Activated T-cell treated with anti-CD3 and anti-CD28 coated beads, Interleukin-2, amount 50 U/mL, for 48 hours (primary cell): ENCODE measurements around the gene DCUN1D2.

Experiments used
- DNase-seq, 2 experiments: peaks; one replicate each; pipeline ENCODE4 v3.0.0-alpha.2; 2020

The DCUN1D2 gene

DNA sequence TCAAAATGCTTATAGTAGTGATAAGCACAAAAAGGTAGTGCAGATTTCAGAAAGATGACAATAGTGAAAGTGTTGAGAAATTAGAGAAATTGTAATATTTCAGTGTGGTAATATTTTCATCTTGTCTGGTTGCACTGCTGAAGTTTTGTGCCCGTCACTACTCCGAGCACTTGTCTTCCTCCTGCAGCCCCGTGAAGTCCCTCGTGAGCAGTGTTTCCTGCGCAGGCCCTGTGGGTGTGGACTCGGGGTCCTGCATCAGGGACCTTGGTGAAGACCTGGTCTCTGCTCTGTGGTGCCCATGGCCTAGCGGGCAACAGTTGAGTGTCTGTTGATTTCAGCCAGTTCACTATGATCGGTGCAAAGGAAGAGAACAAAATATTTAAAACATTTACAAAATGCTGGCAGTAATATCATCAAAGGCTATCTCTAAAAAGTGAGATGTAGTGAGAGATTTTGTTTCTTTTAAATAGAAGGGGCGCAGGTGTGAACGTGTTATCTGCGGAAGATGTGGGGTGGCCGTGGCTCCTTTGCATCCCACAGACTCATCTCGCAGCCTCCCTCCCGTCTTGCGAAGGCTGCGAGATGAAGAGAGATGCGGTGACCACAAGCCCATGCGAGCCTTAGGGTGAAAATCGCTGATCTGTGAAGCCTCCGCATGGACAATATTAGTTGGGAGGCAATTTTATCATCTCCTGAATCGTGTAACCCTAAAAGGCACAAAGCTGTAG is 27.7 kb upstream of the DCUN1D2 start:
- DNase-seq: no peak

- no peak for DNase-seq
These were observed 24.3 kb upstream of the DCUN1D2 start for GRCh38 chr13:113514847-113515246.

- no peak for DNase-seq
These were observed 23.2 kb upstream of the DCUN1D2 start for GRCh38 chr13:113513761-113514160.

DNA sequence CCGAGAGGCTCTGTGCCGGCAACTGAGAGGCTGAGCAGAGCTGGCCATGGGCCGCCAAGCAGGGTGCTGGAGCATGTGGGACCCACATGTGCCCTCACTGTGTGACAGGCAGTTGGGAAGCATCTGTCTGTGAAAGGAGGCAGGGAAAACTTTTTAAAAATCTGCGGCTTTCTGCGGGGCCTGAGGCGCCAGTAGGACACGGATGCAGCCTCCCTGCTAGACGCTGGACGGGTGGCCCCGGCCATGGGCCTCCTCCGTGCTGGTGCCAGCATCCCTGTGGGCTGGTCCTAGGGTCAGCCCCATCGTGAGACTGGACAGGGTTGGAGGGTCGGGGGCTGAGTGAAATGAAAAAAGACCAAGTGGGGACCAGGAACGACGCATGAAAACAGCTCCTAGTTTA is 20.9 kb upstream of the DCUN1D2 start:
- DNase-seq: no peak

GRCh38 chr13:113510871-113511270 is 20.4 kb upstream of the DCUN1D2 start:
- DNase-seq: no peak

GRCh38 chr13:113509989-113510388 is 19.5 kb upstream of the DCUN1D2 start:
- no peak for DNase-seq

DNA sequence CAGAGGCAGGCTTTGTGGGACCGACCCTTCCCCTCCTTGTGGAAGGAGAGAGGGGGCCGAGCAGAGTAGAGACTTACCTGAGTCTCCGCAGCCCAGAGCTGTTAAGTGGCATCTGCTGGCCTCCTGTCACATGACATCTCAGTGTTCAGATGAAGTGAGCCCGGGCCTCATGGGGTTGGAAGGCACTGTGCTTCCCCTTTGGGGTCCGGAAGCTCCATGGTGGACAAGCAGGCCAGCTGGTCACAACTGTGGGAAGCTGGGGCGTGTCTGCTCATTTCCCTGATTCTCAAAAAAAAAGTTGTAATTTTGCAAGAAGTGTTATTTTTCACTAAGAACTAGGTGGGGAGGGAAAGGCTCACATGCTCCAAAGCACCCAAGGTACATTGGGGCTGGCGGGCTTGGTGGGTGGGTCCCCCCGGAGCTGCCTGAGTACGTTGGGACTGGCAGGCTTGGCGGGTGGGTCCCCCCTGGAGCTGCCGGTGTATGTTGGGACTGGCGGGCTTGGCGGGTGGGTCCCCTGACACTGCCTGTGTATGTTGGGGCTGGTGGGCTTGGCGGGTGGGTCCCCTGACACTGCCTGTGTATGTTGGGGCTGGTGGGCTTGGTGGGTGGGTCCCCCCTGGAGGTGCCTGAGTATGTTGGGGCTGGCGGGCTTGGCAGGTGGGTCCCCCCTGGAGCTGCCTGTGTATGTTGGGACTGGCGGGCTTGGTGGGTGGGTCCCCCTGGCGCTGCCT is 18.2 kb upstream of the DCUN1D2 start:
- no peak for DNase-seq

DNA sequence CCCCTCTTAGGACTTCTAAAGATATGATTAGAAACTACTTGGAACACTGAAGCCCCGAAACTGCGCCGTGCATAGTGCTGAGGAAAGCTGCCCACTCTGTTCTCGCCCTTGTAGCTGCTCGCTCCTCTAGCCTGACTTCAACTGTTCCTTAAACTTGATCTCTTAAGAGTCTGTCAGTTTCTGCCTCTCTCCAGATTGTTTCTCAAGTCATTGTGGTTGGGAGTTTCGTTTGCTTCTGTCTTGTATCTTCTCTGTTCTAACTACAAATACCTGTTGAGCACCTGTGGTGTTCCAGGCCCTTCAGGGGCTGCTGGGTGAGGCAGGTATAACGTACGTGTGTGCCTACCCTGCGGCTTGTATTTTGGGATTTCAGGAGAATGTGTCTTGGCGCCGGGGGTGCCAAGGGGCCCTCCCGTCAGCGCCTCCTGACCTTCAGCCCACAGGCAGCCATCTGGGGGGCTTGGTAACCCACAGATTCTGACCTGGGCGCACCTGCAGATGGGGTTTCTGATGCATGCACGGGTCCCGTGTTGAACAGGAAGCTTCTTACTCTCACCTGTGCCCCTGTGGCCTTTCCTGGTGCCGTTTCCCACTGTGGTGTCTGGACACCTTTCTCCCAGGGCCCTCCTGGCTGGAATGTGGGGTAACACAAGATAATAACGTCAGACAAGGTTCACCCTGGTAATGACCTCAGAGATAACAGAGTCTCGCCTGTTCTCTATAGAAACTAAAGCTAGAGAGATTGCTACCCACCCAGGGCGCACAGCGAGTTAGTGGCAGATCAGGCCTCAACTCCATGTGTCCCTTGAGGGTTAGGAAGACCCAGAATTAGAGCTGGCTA is 17.2 kb upstream of the DCUN1D2 start:
- no peak for DNase-seq

DNA sequence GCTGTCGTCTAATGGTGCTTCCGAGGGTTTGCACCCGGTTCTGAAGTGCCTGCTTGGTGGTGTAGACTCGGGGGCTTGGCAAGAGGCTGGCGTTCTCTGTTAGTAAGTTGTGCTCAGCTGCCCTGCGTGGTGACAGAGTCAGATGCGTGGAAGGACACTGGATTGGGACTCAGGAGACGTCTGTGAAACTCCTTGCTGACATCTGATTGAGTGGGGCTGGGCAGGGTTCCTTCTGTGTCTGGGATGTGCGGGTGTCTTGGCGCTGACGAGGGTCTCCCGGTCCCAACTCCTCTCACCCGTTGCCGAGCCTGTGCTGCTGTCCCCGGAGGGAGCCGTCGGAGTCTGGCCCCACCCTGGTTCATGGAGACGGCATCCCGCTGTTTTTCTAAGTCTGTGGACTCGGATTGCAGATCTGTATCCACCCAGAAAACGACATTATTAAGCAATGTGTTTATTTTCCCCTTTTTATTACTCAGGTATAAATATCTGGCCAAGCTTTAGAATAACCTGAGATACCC is 16.4 kb upstream of the DCUN1D2 start:
- DNase-seq: no peak

DNA sequence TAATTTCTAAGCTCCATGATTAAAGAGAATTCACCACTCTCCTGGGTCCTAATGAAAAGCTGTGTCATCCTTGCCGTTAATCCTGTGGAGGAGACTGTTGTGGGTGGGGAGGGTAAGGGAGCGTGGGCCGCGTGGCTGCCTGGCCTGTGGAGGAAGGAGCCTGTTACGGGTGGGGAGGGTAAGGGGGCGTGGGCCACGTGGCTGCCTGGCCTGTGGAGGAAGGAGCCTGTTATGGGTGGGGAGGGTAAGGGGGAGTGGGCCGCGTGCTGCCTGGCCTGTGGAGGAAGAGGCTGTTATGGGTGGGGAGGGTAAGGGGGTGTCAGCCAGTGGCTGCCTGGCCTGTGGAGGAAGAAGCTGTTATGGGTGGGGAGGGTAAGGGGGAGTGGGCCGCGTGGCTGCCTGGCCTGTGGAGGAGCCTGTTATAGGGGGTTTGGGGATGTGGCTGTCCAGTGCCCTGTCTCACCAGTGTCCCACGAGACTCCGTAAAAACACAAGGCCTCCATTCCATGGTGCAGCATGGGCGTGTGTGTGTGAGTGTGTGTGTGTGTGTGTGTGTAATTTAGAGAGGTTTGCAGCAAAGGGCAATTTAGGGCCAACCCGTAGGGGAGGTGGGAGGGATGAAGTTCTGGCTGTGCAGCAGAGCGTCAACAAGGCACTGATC is 15.6 kb upstream of the DCUN1D2 start:
- DNase-seq: no peak

- no peak for DNase-seq
These were observed 12.2 kb upstream of the DCUN1D2 start for GRCh38 chr13:113502686-113503085.

DNA sequence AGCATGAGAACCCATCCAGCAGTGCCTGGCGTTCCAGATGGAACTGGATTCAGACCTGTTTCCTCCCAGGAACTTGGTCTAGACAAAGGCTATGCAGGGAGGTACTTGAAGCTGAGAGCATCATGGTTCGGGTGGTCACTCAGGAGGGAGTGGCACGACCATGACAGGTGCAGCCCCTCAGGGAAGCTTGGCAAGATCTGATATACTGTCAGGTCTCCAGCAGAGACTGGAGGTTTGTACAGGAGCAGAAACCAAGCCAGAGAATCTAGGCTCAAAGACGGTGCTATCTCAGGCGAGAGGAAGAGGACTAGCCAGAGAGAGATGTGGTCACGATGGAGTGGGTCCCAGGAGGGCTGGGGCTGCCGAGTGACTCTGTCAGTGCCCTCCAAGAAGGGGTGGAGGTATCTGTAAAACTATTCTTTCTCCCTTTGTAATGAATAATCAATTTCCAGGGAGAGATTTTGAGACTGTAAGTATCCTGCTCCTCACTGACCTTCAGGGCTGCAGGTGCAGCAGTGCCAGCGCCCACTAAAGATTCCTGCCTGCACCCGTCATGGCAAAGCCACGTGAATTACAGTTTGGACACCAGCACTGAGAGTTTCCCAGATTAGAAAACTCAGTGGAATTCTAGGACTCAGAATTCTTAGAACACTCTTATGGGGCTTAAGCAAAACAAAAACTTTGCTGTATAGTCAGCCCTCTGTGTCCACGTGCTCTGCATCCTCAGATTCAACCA is 10.2 kb upstream of the DCUN1D2 start:
- no peak for DNase-seq

- no peak for DNase-seq
These were observed 9.4 kb upstream of the DCUN1D2 start for GRCh38 chr13:113499936-113500335.

DNA sequence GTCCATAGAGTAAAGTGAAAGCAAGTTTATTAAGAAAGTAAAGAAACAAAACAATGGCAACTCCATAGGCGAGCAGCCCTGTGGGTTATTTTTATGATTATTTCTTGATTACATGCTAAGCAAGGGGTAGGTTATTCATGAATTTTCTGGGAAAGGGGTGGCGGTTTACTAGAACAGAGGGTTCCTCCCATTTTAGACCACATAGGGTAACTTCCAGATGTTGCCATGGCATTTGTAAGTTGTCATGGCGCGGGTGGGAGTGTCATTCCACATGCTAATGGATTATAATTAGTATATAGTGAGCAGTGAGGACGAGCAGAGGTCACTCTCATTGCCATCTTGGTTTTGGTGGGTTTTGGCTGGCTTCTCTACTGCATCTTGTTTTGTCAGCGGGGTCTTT is 8.4 kb upstream of the DCUN1D2 start:
- no peak for DNase-seq

GRCh38 chr13:113497217-113497616 is 6.7 kb upstream of the DCUN1D2 start:
- no peak for DNase-seq

GRCh38 chr13:113495494-113496210 is 5.1 kb upstream of the DCUN1D2 start:
- no peak for DNase-seq

GRCh38 chr13:113493315-113493951 is 2.9 kb upstream of the DCUN1D2 start:
- no peak for DNase-seq

DNA sequence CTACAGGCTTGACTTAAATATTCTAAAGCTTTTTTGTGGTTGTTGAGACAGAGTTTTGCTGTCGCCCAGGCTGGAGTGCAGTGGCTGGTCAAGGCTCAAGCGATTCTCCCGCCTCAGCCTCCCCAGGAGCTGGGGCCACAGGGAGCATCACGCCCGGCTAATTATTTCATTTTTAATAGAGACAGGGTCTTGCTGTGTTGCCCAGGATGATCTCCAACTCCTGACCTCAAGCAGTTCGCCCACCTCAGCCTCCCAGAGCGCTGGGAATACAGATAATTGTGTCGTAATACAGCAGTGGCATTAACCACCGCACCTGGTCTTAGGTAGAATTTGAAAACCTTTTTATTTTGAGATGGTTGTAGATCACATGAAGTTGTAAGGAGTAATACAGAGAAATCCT is 1.5 kb upstream of the DCUN1D2 start:
- DNase-seq: no peak

GRCh38 chr13:113491418-113491883 is 940 bp upstream of the DCUN1D2 start:
- DNase-seq: peak; percentile 22
